Lower lobe of right lung (tissue), 2 donors: ENCODE measurements around the gene ZBTB21. TPM values are rescaled to one million over a fixed set of nuclear protein-coding genes. Genes with fewer than 3 reads are reported as not detected.

Source experiments
- ATAC-seq, 2 donors: fragments of 200-7000 bp; cut with Tn5 transposase; one replicate each; pipeline ENCODE4 v1.9.1; 2020 to 2022; ENCODE audit warnings: mild to moderate bottlenecking in 2 of 2, moderate library complexity in 2 of 2
- DNase-seq: peaks from one replicate; pipeline ENCODE4 v3.0.0-alpha.2; 2020
- H3K27ac ChIP-seq: fragments of 200-600 bp; one replicate; pipeline ENCODE4 v1.8.0; 2022
- H3K27me3 ChIP-seq: fragments of 200-600 bp; one replicate; pipeline ENCODE4 v1.8.0; 2022; ENCODE audit warnings: low read depth
- H3K36me3 ChIP-seq: fragments of 200-600 bp; one replicate; pipeline ENCODE4 v1.8.0; 2022; ENCODE audit warnings: mild to moderate bottlenecking
- H3K4me1 ChIP-seq: fragments of 200-600 bp; one replicate; pipeline ENCODE4 v1.8.0; 2022
- H3K4me3 ChIP-seq: fragments of 200-600 bp; one replicate; pipeline ENCODE4 v1.8.0; 2022; ENCODE audit warnings: mild to moderate bottlenecking
- H3K9me3 ChIP-seq: fragments of 200-600 bp; one replicate; pipeline ENCODE4 v1.8.0; 2022
- CTCF ChIP-seq: fragments of 200-600 bp; IDR thresholded peaks from one replicate; pipeline ENCODE4 v1.8.0; 2022; ENCODE audit warnings: antibody characterized with exemption, mild to moderate bottlenecking
- intact Hi-C: fragments of 100-400 bp; cut with DNase I; formaldehyde crosslinking; loops from one replicate; pipeline ENCODE4 v1.11.0; 2022
- total RNA-seq: library from RNA; stranded (reverse); fragmentation: NEBNext Ultra II Directional; extraction: Animal tissue kit (Norgen Biotek cat#: 25700); gene quantifications from one replicate; pipeline ENCODE4 v1.2.1, GENCODE V29; 2021
- donor health status: DM: no; HTN: yes; CAD: no; lungs with severe emphysema.

ZBTB21 gene
- total RNA-seq, 1 donor from 2014 or later: 15.6 TPM

DNA sequence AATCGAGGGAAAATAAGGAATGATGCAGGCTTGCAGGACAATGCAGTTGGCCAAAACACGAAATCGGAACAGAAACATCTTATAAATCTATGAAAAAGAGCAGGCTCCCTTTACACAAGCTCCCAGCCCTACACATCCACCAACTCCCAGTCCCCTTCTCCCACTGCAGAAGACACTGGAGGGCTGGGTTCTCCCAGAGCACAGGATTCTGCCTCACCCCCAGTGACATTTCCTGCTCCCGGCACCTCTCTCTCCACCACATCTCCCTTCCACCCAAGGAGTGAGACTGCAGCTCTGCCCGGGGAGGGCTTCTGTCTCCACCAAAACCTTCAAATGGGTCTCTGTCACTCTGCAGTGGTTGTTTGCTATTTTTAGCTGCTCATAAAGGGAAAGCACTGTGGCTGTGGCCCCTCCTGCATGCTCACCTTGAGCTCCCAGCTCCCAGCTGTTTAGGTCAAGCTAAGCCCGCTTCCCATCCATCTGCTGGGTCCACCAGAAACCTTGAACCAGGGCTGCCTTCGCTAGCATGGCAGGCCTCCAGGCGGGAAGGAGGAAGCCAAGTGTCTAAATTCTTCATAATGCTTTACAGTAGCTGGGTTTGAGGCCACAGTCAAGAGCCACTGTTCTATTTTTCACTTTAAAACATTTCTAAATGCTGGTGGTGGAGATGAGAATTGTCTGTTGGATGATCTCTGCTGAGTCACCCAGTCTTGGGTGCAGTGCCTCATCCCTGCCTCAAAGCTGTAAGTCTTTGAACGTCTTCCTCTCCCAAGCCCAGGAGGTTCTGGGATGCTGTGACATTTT lies 53.0 kb downstream of the ZBTB21 start:
- no peak overlapping the region for H3K27ac ChIP-seq
- H3K27me3 ChIP-seq: no peaks in the 10 kb centered on the region
- intact Hi-C loops: no loop called here
- peaks cover 24% of the 10 kb centered on the region for H3K4me1 ChIP-seq
- TF ChIP-seq CTCF: no peak
- DNase-seq (no peak), ATAC-seq (no peak)
- no peaks in the 10 kb centered on the region for H3K9me3 ChIP-seq
- no peak overlapping the region for H3K4me3 ChIP-seq
- H3K36me3 ChIP-seq: no peaks in the 10 kb centered on the region

GRCh38 chr21:41955516-41955915 lies 54.6 kb downstream of the ZBTB21 start:
- no peak for TF ChIP-seq CTCF
- ATAC-seq: no peak
- no peaks in the 10 kb centered on the region for H3K36me3 ChIP-seq
- H3K27ac ChIP-seq: no peak overlapping the region
- peaks cover 37% of the 10 kb centered on the region for H3K4me1 ChIP-seq
- no peak for DNase-seq
- H3K4me3 ChIP-seq: no peak overlapping the region
- no peaks in the 10 kb centered on the region for H3K9me3 ChIP-seq
- H3K27me3 ChIP-seq: no peaks in the 10 kb centered on the region
- intact Hi-C loops: no loop called here

- intact Hi-C loops: no loop called here
- Histone ChIP-seq H3K4me1 (peaks cover 37% of the 10 kb centered on the region), H3K27ac (no peak overlapping the region), H3K4me3 (no peak overlapping the region), H3K36me3 (no peaks in the 10 kb centered on the region), H3K9me3 (no peaks in the 10 kb centered on the region), H3K27me3 (no peaks in the 10 kb centered on the region)
- ATAC-seq (no peak), DNase-seq (no peak)
- no peak for TF ChIP-seq CTCF
Observed at GRCh38 chr21:41954654-41955499, 55.3 kb downstream of the ZBTB21 start.

DNA sequence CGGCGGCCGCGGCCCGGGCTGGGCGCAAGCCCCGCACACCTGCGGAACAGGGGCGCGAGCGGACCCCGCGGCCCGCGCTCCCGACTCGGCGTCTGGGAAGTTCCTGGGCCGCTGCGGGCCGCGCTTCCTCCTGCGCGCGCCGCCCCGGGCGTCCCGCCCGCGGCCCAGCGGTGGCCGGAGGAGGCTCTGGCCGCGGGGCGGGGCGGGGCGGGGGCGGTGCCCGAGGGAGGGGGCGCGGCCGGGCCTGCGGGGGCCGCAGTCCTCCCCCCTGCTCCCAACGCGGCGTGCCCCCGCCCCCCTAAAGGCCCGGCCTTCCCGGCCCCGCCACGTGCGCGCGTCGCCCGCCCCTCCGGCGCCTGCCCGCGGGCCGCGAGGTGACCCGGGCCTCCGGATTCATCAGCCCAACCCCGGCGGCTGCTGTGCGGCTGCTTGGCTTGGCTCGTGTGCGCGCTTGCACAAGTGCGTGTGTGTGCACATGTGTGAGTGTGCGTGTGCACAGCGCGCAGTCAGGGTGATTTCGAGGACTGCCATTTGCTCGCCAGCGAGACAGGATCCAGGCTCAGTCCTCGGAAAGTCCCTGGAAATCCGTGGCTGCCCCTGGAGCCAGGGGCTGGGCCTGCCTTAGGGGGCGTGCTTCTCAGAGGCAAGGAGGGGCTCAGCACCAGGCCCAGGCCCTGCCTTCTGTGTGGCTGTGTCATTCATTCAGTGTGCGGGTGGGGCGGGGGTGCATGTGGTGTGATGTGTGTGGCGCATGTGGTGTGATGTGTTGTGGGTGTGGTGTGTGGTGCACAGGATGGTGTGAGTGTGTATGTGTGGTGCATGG lies 56.1 kb downstream of the ZBTB21 start, which contains the start of gene C2CD2:
Gene C2CD2 (minus strand): TSS at position 188 of the 823 bp plus-strand sequence. CDS start 370 bp downstream, outside the sequence.
- DNase-seq (peak; percentile 78), ATAC-seq (peak; percentile 88 to 92)
- peak within 1 kb of the TSS; percentile 67 for H3K27ac ChIP-seq
- TF ChIP-seq CTCF: no peak
- H3K9me3 ChIP-seq: no peaks in the 10 kb centered on the region
- no peaks in the 10 kb centered on the region for H3K27me3 ChIP-seq
- no peaks in the 10 kb centered on the region for H3K36me3 ChIP-seq
- peak within 1 kb of the TSS; percentile 86 for H3K4me3 ChIP-seq
- peaks cover 37% of the 10 kb centered on the region for H3K4me1 ChIP-seq
- intact Hi-C loops: no loop called here

DNA sequence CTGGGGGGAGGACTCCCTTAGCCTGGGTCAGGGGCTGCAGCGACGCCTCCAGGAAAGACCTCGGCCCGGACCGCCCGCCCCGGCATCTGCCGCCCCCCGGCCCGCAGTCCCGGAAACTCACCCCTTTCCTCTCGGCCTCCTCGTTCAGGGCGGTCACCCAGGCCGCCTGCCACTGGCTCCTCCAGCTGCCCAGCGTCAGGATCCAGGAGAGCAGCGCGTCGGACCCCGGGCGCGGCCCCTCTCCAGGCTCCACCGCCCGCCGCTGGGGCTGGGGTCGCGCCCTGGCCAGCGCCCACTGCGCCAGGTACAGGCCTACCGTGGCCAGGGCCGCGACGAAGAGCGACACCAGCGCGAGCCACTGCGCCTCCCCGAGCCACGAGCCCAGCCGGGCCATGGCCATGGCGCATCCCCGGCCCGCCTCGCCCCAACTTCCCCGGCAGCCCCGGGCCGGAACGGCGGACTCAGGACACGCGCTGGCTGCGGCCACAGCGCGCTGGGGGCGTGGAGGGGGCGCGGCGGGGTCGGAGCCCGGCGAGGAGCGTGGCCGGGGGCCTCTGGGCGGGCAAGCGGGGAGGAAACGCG lies 56.8 kb downstream of the ZBTB21 start:
- H3K9me3 ChIP-seq: no peaks in the 10 kb centered on the region
- no peak for DNase-seq
- intact Hi-C loops: no loop called here
- H3K4me1 ChIP-seq: peaks cover 38% of the 10 kb centered on the region
- ATAC-seq: peak; percentile 34 to 37
- peak overlapping the region; percentile 67 for H3K27ac ChIP-seq
- no peaks in the 10 kb centered on the region for H3K27me3 ChIP-seq
- no peak for TF ChIP-seq CTCF
- H3K4me3 ChIP-seq: peak overlapping the region; percentile 86
- H3K36me3 ChIP-seq: no peaks in the 10 kb centered on the region
